ENCODE measurements around the gene CAT. TPM values are rescaled to one million over a fixed set of nuclear protein-coding genes. Genes with fewer than 3 reads are reported as not detected.

The CAT gene
- total RNA-seq, 1 donor from 2014 or later, result 12.9 TPM

DNA sequence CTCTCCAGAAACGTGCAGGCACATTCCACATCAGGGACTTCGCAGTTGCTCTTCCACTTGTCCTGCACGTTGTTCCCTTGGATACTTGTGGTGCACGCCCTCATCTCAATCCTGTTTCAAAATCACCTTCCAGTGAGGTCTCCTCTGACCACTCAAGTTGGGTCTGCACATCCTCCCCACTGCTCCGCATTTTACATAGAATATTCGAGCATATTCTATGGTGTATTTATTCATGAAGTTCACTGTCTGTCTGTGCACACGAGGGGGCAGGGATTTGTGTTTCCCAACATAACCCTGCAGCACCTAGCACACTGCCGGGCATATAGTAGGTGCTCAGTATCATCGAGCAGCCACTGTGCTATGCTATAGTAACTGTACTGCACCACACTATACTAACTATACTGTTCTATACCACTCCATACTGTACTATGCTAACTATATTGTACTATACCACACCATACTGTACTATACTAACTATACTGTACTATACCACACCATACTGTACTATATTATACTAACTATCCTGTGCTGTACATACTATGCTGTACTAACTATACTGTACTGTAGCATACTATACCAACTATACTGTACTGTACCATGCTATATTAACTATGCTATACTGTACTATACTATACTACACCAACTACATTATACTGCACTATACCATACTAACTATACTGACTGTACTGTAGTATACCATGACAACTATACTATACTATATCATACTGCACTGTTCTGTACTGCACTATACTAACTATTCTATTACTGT is 44.6 kb downstream of the CAT start:
- TF ChIP-seq, protein P1, sequence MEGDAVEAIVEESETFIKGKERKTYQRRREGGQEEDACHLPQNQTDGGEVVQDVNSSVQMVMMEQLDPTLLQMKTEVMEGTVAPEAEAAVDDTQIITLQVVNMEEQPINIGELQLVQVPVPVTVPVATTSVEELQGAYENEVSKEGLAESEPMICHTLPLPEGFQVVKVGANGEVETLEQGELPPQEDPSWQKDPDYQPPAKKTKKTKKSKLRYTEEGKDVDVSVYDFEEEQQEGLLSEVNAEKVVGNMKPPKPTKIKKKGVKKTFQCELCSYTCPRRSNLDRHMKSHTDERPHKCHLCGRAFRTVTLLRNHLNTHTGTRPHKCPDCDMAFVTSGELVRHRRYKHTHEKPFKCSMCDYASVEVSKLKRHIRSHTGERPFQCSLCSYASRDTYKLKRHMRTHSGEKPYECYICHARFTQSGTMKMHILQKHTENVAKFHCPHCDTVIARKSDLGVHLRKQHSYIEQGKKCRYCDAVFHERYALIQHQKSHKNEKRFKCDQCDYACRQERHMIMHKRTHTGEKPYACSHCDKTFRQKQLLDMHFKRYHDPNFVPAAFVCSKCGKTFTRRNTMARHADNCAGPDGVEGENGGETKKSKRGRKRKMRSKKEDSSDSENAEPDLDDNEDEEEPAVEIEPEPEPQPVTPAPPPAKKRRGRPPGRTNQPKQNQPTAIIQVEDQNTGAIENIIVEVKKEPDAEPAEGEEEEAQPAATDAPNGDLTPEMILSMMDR (IDR thresholded peaks at IDR 0.05; ENCODE audit: insufficient read depth, low read length, severe bottlenecking), result no peak
- Histone ChIP-seq H3K4me3 (ENCODE audit: low read depth, low read length) (no peak overlapping the region), H3K27me3 (ENCODE audit: control insufficient read depth, insufficient read depth, low read length) (no peaks in the 10 kb centered on the region), H3K36me3 (ENCODE audit: control insufficient read depth, insufficient read depth, low read length) (no peaks in the 10 kb centered on the region)
- DNase-seq (ENCODE audit: low read depth) (no peak), FAIRE-seq (no peak)

DNA sequence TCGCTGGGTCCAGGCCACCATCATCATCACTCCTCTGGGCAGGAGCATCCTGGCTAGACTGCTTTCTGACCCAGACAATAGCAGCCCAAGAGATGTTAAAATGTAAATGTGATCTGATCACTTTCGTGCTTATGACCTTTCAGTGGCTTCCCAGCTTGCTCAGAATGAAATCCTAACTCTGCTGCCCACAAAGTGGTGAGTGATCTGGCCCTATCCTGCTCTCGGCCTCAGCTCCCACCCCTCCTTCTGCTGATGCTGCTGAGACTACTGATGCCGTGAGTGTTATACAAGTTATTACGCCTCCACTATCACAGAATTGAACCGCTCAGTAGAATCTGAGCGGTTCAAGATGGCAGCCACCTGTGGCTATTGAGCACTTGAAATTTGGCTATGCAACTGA is 48.7 kb downstream of the CAT start:
- Histone ChIP-seq H3K36me3 (ENCODE audit: control insufficient read depth, insufficient read depth, low read length) (no peaks in the 10 kb centered on the region), H3K27me3 (ENCODE audit: control insufficient read depth, insufficient read depth, low read length) (no peaks in the 10 kb centered on the region), H3K4me3 (ENCODE audit: low read depth, low read length) (no peak overlapping the region)
- DNase-seq (ENCODE audit: low read depth), result no peak
- TF ChIP-seq, protein P1 (IDR thresholded peaks at IDR 0.05; ENCODE audit: insufficient read depth, low read length, severe bottlenecking), result no peak
- FAIRE-seq, result no peak

DNA sequence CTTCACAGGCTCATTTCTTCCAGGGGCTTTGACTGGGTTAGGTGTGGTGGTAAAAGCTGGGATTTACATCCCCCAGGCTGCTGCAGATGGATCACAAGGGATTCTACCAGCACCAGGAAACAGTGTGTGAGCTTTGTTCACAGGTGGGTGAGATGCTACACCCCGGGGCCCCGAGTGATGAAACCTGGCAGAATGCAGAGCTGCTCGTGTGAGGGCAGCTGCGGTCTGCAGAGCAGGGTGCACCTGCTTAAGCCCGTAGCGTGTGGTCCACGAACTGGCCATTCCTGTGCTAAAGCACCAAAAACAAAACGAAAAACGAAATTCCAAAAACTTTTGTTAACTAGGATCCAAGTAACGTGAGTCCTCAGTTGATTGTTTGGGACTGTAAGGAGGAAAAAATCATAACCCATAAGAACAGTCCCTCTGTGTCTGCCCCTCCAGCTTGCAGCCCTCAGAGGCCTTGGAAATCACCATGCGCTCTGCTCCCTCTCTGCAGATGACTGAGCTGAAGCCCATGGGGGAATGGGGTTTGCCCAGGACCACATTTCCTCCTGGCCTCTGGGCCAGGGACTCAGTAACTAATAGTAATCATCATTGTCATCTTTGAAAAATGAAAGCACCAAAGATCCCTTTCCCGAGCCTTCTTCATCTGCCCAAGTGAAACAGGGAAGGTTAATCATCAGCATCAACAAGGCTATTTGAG is 50.3 kb downstream of the CAT start:
- Histone ChIP-seq H3K4me3 (ENCODE audit: low read depth, low read length) (no peak overlapping the region), H3K36me3 (ENCODE audit: control insufficient read depth, insufficient read depth, low read length) (no peaks in the 10 kb centered on the region), H3K27me3 (ENCODE audit: control insufficient read depth, insufficient read depth, low read length) (no peaks in the 10 kb centered on the region)
- DNase-seq (ENCODE audit: low read depth) (no peak), FAIRE-seq (no peak)
- TF ChIP-seq, protein P1 (IDR thresholded peaks at IDR 0.05; ENCODE audit: insufficient read depth, low read length, severe bottlenecking), result no peak

DNA sequence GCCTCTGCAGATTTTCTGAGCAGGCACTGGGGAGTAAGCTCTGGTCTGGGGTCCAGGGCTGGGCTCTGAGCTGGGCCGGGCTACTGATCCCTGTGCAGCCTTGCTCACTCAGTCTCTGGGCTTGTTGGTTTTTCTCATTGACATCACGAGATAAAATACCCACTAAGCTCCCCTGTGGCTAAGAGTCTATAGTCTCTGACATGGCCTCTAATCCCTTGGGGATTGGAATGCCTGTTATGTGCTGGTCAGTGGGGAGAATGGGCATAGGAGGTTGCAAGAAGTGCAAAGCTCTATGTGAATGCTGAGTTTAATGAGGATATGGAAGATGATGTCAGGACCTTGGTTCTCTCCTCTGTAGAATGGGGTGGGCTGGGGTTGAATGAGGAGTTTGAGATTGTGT is 51.6 kb downstream of the CAT start:
- Histone ChIP-seq H3K4me3 (ENCODE audit: low read depth, low read length) (no peak overlapping the region), H3K36me3 (ENCODE audit: control insufficient read depth, insufficient read depth, low read length) (no peaks in the 10 kb centered on the region), H3K27me3 (ENCODE audit: control insufficient read depth, insufficient read depth, low read length) (no peaks in the 10 kb centered on the region)
- TF ChIP-seq, protein P1 (IDR thresholded peaks at IDR 0.05; ENCODE audit: insufficient read depth, low read length, severe bottlenecking), result no peak
- no peak for FAIRE-seq
- DNase-seq (ENCODE audit: low read depth), result no peak

DNA sequence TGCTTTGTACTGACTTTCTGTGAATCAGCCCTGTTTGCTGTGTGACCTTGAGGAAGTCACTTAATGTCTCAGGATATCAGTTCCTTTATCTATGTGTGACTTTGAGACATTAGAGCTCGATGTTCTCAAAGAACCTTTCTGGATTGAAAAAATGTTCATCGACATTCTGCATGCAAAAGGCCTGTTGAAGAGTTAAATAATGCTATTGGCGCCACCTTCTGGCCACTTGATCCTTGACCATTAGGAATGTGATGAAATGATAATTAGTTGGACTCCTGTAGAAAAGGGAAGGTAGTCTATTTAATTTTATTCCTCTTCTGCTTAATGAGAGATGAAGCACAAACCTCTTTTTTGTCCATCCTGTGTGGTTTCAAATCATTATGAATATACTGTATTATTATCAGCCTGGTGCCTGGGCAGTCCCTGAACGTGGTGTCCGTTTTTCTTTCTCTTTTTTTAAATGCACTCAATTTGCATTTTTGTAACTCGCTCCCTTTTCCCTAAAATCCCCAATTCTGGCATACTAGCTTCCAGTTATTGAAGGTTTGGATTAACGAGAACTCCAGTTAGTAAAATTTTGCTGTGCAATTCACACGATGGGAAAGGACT is 54.2 kb downstream of the CAT start:
- DNase-seq (ENCODE audit: low read depth) (peak; percentile 62), FAIRE-seq (no peak)
- TF ChIP-seq, protein P1 (IDR thresholded peaks at IDR 0.05; ENCODE audit: insufficient read depth, low read length, severe bottlenecking), result peak; percentile 54
- no peaks in the 10 kb centered on the region for H3K27me3 ChIP-seq (ENCODE audit: control insufficient read depth, insufficient read depth, low read length)
- H3K36me3 ChIP-seq (ENCODE audit: control insufficient read depth, insufficient read depth, low read length), result no peaks in the 10 kb centered on the region
- H3K4me3 ChIP-seq (ENCODE audit: low read depth, low read length), result no peak overlapping the region

All from bronchial epithelial cell (primary cell).